Measurements from ENCODE around the gene OR11H7. TPM values are rescaled to one million over a fixed set of nuclear protein-coding genes. Genes with fewer than 3 reads are reported as not detected.
"Not testable (repeated sequence)": the region's sequence is repeated elsewhere in the genome, so short reads cannot be mapped to it uniquely, and the experiment has no call there.

The OR11H7 gene
- total RNA-seq, 2 donors from 2014 or later: not detected

DNA sequence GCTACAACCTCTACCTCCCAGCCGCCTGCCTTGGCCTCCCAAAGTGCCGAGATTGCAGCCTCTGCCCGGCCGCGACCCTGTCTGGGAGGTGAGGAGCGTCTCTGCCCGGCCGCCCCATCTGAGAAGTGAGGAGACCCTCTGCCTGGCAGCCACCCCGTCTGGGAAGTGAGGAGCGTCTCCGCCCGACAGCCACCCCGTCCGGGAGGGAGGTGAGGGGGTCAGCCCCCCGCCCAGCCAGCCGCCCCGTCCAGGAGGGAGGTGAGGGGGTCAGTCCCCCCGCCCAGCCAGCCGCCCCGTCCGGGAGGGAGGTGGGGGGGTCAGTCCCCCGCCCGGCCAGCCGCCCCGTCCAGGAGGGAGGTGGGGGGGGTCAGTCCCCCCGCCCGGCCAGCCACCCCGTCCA lies 16.4 kb upstream of the OR11H7 start:
- not testable (repeated sequence) for DNase-seq; H3K36me3 Mint-ChIP-seq (ENCODE audit: insufficient read depth in 2 of 2); H3K27me3 Mint-ChIP-seq (ENCODE audit: low read depth); H3K9me3 Mint-ChIP-seq; ATAC-seq (replicated peaks in 1 of 2); H3K4me1 Mint-ChIP-seq (ENCODE audit: low read depth); H3K4me3 Mint-ChIP-seq; H3K27ac Mint-ChIP-seq

DNA sequence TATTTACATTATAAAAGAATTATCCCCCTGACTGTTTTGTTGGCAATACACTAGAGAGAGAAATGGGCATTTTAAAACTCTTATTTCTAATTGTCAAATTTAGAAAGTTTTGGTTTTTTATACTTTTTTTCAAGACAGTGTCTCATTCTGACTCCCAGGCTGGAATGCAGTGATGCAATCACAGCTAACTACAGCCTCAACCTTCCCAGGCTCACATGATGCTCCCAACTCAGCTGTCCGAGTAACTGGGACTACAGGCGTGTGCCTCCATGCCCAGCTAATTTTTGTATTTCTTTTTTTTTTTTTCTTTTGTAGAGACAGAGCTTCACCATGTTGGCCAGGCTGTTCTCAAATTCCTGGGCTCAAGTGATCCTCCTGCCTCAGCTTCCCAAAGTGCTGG lies 13.6 kb upstream of the OR11H7 start:
- no peaks in the 10 kb centered on the region for H3K9me3 Mint-ChIP-seq
- DNase-seq: no peak
- H3K27ac Mint-ChIP-seq: no peak overlapping the region
- no peaks in the 10 kb centered on the region for H3K36me3 Mint-ChIP-seq (ENCODE audit: insufficient read depth in 2 of 2)
- H3K27me3 Mint-ChIP-seq (ENCODE audit: low read depth): no peaks in the 10 kb centered on the region
- no peak for ATAC-seq (replicated peaks in 1 of 2)
- no peaks in the 10 kb centered on the region for H3K4me1 Mint-ChIP-seq (ENCODE audit: low read depth)
- no peak overlapping the region for H3K4me3 Mint-ChIP-seq

GRCh38 chr14:20219033-20219432 lies 9.7 kb upstream of the OR11H7 start:
- ATAC-seq (replicated peaks in 1 of 2): no peak
- H3K4me1 Mint-ChIP-seq (ENCODE audit: low read depth): no peaks in the 10 kb centered on the region
- H3K4me3 Mint-ChIP-seq: no peak overlapping the region
- H3K27ac Mint-ChIP-seq: no peak overlapping the region
- no peak for DNase-seq
- H3K36me3 Mint-ChIP-seq (ENCODE audit: insufficient read depth in 2 of 2): no peaks in the 10 kb centered on the region
- H3K27me3 Mint-ChIP-seq (ENCODE audit: low read depth): no peaks in the 10 kb centered on the region
- H3K9me3 Mint-ChIP-seq: no peaks in the 10 kb centered on the region

GRCh38 chr14:20223410-20223809 lies 5.4 kb upstream of the OR11H7 start, which contains the start of gene OR11H6:
TSS of gene OR11H6 (plus strand) at chr14:20223710. CDS start at chr14:20223710, 0 bp downstream.
- no peaks in the 10 kb centered on the region for H3K36me3 Mint-ChIP-seq (ENCODE audit: insufficient read depth in 2 of 2)

GRCh38 chr14:20235415-20235814 lies 6.6 kb downstream of the OR11H7 start:
- H3K4me3 Mint-ChIP-seq; ATAC-seq (replicated peaks in 1 of 2); H3K27ac Mint-ChIP-seq; H3K9me3 Mint-ChIP-seq; H3K27me3 Mint-ChIP-seq (ENCODE audit: low read depth); H3K4me1 Mint-ChIP-seq (ENCODE audit: low read depth); DNase-seq; H3K36me3 Mint-ChIP-seq (ENCODE audit: insufficient read depth in 2 of 2): not testable (repeated sequence)

More at GRCh38 chr14:20223410-20223809, 5.4 kb upstream of the OR11H7 start, which contains the start of gene OR11H6:
- no peaks in the 10 kb centered on the region for H3K4me1 Mint-ChIP-seq (ENCODE audit: low read depth)
- ATAC-seq (replicated peaks in 1 of 2) (no peak), DNase-seq (no peak)
- H3K27ac Mint-ChIP-seq: no peak within 1 kb of the TSS
- H3K27me3 Mint-ChIP-seq (ENCODE audit: low read depth): no peaks in the 10 kb centered on the region
- H3K4me3 Mint-ChIP-seq: no peak within 1 kb of the TSS
- H3K9me3 Mint-ChIP-seq: no peaks in the 10 kb centered on the region

DNA sequence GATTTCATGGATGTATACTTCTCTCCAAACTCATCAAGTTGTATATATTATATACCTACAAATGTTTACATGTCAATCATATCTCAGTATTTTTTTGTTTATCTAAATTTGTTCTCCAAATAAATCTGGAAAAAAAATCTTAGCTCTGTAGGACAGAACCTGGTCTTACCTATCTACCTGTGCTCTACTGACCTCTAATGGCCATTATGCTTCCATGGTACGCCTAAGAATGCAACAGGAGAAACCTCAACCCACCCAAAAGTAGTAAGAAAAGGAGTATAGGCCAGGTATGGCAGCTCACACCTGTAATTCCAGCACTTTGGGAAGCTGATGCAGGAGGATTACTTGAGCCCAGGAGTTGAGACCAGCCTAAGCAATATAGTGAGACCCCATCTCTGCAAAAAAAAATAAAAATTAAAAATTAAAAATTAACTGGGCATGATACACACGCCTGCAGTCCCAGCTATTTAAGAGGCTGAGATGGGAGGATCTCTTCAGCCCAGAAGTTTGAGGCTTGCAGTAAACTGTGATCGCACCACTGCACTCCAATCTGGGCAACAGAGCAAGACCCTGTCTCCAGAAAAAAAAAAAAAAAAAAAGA lies 19.0 kb downstream of the OR11H7 start:
- Mint-ChIP-seq H3K27me3 (ENCODE audit: low read depth) (no peaks in the 10 kb centered on the region), H3K4me1 (ENCODE audit: low read depth) (no peaks in the 10 kb centered on the region)
- ATAC-seq (replicated peaks in 1 of 2): no peak

DNA sequence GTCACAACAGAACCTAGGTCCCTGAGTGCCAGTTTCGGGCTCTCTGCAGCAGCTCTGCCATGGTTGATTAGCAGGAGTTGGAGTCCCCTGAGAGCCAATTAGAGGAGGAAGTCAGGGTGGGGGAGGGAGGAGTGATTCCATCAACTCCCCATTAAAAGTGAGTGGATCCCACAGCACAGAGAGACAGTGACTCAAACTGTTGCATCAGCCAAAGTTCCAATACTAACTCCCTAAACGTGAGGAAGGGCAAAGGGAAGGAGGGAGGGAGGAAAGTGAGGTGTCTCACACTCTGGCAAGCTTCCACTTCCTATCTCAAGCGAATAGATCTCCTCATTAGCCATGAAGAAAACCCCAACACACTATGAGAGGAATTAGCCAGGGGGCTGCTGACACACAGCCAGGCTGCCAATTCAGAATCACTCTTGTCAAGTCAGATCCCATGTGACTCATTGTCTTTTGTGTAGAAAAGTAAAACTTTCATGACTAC lies 33.9 kb downstream of the OR11H7 start:
- Mint-ChIP-seq H3K27ac (no peak overlapping the region), H3K4me1 (ENCODE audit: low read depth) (no peaks in the 10 kb centered on the region), H3K4me3 (no peak overlapping the region), H3K36me3 (ENCODE audit: insufficient read depth in 2 of 2) (peaks cover 0 to 3% of the 10 kb centered on the region in 2 donors), H3K9me3 (no peaks in the 10 kb centered on the region), H3K27me3 (ENCODE audit: low read depth) (no peaks in the 10 kb centered on the region)
- no peak for DNase-seq
- ATAC-seq (replicated peaks in 1 of 2): no peak

More for the DNA sequence above, 19.0 kb downstream of the OR11H7 start:
- H3K27ac Mint-ChIP-seq: no peak overlapping the region
- no peak overlapping the region for H3K4me3 Mint-ChIP-seq
- H3K36me3 Mint-ChIP-seq (ENCODE audit: insufficient read depth in 2 of 2): peaks cover under 1 to 7% of the 10 kb centered on the region in 2 donors
- DNase-seq: no peak
- peaks cover 7 to 10% of the 10 kb centered on the region in 2 donors for H3K9me3 Mint-ChIP-seq

DNA sequence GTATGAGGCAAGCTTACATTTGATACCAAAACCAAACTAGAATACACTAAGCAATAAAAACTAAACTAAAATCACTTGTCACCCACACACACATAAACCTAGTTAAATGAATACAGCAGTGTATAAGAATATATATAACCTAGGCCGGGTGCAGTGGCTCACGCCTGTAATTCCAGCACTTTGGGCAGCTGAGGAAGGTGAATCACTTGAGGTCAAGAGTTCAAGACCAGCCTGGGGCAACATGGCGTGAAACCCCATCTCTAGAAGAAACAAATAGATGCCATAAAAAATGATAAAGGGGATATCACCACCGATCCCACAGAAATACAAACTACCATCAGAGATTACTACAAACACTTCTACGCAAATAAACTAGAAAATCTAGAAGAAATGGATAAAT lies 35.6 kb downstream of the OR11H7 start:
- not testable (repeated sequence) for H3K4me1 Mint-ChIP-seq (ENCODE audit: low read depth); ATAC-seq (replicated peaks in 1 of 2)

GRCh38 chr14:20274062-20274461 lies 45.3 kb downstream of the OR11H7 start:
- Mint-ChIP-seq H3K9me3 (peaks cover 10 to 24% of the 10 kb centered on the region in 2 donors), H3K4me1 (ENCODE audit: low read depth) (peaks cover 5% of the 10 kb centered on the region), H3K4me3 (no peak overlapping the region), H3K27me3 (ENCODE audit: low read depth) (no peaks in the 10 kb centered on the region), H3K27ac (no peak overlapping the region), H3K36me3 (ENCODE audit: insufficient read depth in 2 of 2) (peaks cover 27 to 28% of the 10 kb centered on the region in 2 donors)
- ATAC-seq (replicated peaks in 1 of 2) (no peak), DNase-seq (no peak)

More for the DNA sequence above, 35.6 kb downstream of the OR11H7 start:
- not testable (repeated sequence) for H3K27me3 Mint-ChIP-seq (ENCODE audit: low read depth); H3K9me3 Mint-ChIP-seq; DNase-seq; H3K4me3 Mint-ChIP-seq; H3K36me3 Mint-ChIP-seq (ENCODE audit: insufficient read depth in 2 of 2); H3K27ac Mint-ChIP-seq

- Mint-ChIP-seq H3K4me3 (no peak overlapping the region), H3K4me1 (ENCODE audit: low read depth) (peaks cover 10% of the 10 kb centered on the region), H3K27me3 (ENCODE audit: low read depth) (no peaks in the 10 kb centered on the region), H3K27ac (no peak overlapping the region), H3K36me3 (ENCODE audit: insufficient read depth in 2 of 2) (peaks cover 26 to 38% of the 10 kb centered on the region in 2 donors), H3K9me3 (peaks cover 4 to 13% of the 10 kb centered on the region in 2 donors)
- DNase-seq (no peak), ATAC-seq (replicated peaks in 1 of 2) (no peak)
Observed at GRCh38 chr14:20277409-20277808, 48.6 kb downstream of the OR11H7 start.

GRCh38 chr14:20278414-20278813 lies 49.6 kb downstream of the OR11H7 start:
- Mint-ChIP-seq H3K27ac (no peak overlapping the region), H3K4me1 (ENCODE audit: low read depth) (peaks cover 10% of the 10 kb centered on the region), H3K27me3 (ENCODE audit: low read depth) (no peaks in the 10 kb centered on the region), H3K4me3 (no peak overlapping the region), H3K36me3 (ENCODE audit: insufficient read depth in 2 of 2) (peaks cover 32 to 47% of the 10 kb centered on the region in 2 donors), H3K9me3 (peaks cover 2 to 11% of the 10 kb centered on the region in 2 donors)
- ATAC-seq (replicated peaks in 1 of 2) (no peak), DNase-seq (no peak)

DNA sequence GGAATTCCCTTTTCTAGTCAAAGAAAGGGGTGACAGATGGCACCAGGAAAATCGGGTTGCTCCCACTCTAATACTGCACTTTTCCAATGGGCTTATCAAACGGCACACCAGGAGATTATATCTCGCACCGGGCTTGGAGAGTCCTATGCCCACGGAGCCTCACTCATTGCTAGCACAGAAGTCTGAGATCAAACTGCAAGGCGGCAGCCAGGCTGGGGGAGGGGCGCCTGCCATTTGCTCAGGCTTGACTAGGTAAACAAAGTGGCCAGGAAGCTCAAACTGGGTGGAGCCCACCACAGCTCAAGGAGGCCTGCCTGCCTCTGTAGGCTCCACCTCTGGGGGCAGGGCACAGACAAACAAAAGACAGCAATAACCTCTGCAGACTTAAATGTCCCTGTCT lies 51.5 kb downstream of the OR11H7 start:
- peaks cover 27 to 47% of the 10 kb centered on the region in 2 donors for H3K36me3 Mint-ChIP-seq (ENCODE audit: insufficient read depth in 2 of 2)
- not testable (repeated sequence) for DNase-seq; H3K27me3 Mint-ChIP-seq (ENCODE audit: low read depth); H3K9me3 Mint-ChIP-seq; H3K4me3 Mint-ChIP-seq; H3K27ac Mint-ChIP-seq; ATAC-seq (replicated peaks in 1 of 2); H3K4me1 Mint-ChIP-seq (ENCODE audit: low read depth)
